Ovary (tissue), 3 donors: Measurements from ENCODE around the gene FAM237B.

Source experiments
- EP300 ChIP-seq: sonication (generic); formaldehyde crosslinking; IDR thresholded peaks from one replicate; pipeline ENCODE4 v1.6.1; 2017; ENCODE audit warnings: antibody characterized with exemption
- TF ChIP-seq, protein P1 (sequence below), 3 donors: fragments of 450-650 bp in 2 of 3; fragments of 200-600 bp in 1 of 3; IDR thresholded peaks; one replicate each; pipeline versions ENCODE4 v1.5.1 to v1.8.0; 2016 to 2022; ENCODE audit warnings: antibody characterized with exemption in 3 of 3, mild to moderate bottlenecking in 1 of 3
- donor health status: DM: no; HTN: no; CAD: no.

GRCh38 chr7:90337106-90337505 lies 16.0 kb upstream of the FAM237B start:
- no peak for TF ChIP-seq EP300
- TF ChIP-seq, protein P1, sequence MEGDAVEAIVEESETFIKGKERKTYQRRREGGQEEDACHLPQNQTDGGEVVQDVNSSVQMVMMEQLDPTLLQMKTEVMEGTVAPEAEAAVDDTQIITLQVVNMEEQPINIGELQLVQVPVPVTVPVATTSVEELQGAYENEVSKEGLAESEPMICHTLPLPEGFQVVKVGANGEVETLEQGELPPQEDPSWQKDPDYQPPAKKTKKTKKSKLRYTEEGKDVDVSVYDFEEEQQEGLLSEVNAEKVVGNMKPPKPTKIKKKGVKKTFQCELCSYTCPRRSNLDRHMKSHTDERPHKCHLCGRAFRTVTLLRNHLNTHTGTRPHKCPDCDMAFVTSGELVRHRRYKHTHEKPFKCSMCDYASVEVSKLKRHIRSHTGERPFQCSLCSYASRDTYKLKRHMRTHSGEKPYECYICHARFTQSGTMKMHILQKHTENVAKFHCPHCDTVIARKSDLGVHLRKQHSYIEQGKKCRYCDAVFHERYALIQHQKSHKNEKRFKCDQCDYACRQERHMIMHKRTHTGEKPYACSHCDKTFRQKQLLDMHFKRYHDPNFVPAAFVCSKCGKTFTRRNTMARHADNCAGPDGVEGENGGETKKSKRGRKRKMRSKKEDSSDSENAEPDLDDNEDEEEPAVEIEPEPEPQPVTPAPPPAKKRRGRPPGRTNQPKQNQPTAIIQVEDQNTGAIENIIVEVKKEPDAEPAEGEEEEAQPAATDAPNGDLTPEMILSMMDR (IDR thresholded peaks at IDR 0.05): no peak
